Activated CD8-positive, alpha-beta memory T cell treated with anti-CD3 and anti-CD28 coated beads, Interleukin-2, amount 10 ng/mL, durations not matched to agents 7 days and 5 days (primary cell): ENCODE data around the gene CCNJ. TPM values are rescaled to one million over a fixed set of nuclear protein-coding genes. Genes with fewer than 3 reads are reported as not detected.
A peak's percentile ranks its signal among the peaks of the same experiment; 100 is the strongest.

Experiments used
- microRNA-seq: library from miRNA; unstranded; fragments of <30 nt; microRNA quantifications from one replicate; pipeline ENCODE4 v1.2.0, GENCODE V29; 2022
- total RNA-seq, 2 experiments: library from RNA; stranded (reverse); gene quantifications; one replicate each; pipeline ENCODE4 v1.2.3, GENCODE V29; 2021

Gene CCNJ
- total RNA-seq, 2 experiments from 2014 or later: 4.8 to 7.6 TPM

Small RNA genes within 50 kb of the gene (microRNA-seq; reads per million reads assigned to microRNA genes)
- gene MIR3157: 68.9 reads per million, percentile 62 among the genes with 10 or more reads in this experiment

Other genes starting within 250 kb of the CCNJ start
- gene CC2D2B, start 135.6 kb upstream of the CCNJ start, total RNA-seq: 1 to 10 TPM; 3.0 to 4.2 TPM
- gene ZNF518A, start 86.7 kb downstream of the CCNJ start, total RNA-seq: 10 to 100 TPM; 17.3 to 19.2 TPM
- gene BLNK, start 228.0 kb downstream of the CCNJ start, total RNA-seq: not detected